ENCODE data around the gene HSD17B11.
"Not testable (repeated sequence)": the region's sequence is repeated elsewhere in the genome, so short reads cannot be mapped to it uniquely, and the experiment has no call there.

HSD17B11 gene

DNA sequence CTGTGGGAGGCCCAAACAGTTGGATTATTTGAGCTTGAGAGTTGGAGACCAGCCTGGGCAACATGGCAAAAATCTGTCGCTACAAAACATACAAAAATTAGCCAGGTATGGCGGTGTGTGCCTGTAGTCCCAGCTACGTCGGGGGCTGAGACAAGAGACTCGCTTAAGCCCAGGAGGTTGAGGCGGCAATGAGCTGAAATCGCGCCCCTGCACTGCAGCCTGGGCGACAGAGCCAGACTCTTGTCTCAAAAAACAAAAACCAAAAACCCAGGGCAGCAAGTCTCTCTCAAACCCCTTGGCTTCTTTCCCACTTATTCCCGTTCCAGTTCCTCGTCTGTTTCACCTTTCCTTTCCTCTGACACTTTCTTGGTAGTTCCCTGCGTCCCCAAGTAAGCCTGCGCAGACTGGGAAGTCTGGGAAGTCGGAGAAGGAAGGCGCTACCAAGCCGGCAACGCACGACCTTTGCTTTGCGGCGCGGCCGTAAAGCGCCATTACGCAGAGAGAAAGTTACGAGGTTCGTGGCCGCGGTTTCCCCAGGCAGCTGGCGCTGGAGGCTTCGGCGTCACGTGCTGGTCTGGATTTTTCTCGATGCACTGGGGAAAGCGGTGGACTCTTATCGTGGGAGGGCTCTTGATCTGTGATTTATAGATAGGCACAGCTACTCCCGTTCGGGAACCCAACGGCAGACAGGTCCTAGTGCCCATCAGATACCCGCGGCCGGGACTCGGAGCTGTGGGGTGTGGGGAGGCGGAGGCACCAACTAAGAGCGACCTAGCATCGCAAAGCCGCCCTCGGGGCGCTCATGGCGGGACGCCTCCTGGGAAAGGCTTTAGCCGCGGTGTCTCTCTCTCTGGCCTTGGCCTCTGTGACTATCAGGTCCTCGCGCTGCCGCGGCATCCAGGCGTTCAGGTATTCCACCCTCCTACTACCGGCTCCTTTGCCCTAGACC lies 31.4 kb upstream of the HSD17B11 start, which contains the start of gene NUDT9:
TSS of gene NUDT9 (plus strand) at position 470 of the 949 bp plus-strand sequence. CDS start at position 803, 333 bp downstream.
- H3K9me3 ChIP-seq (ENCODE audit: control insufficient read depth in 1 of 2, low read length in 2 of 2), result no peaks in the 10 kb centered on the region
- H3K9ac ChIP-seq (ENCODE audit: low read depth in 1 of 2, low read length in 2 of 2), result peak within 1 kb of the TSS; percentile 59 to 81
- peaks cover 33 to 34% of the 10 kb centered on the region in 2 donors for H3K4me1 ChIP-seq (ENCODE audit: control insufficient read depth in 1 of 2, insufficient read depth in 2 of 2, low read length in 2 of 2)
- no peaks in the 10 kb centered on the region for H3K27me3 ChIP-seq (ENCODE audit: control insufficient read depth in 1 of 2, insufficient read depth in 2 of 2, low read length in 2 of 2)
- H3K4me3 ChIP-seq (ENCODE audit: low read depth in 1 of 2, low read length in 2 of 2), result peak within 1 kb of the TSS; percentile 84 to 94
- no peaks in the 10 kb centered on the region for H3K36me3 ChIP-seq (ENCODE audit: control insufficient read depth in 1 of 2, insufficient read depth in 2 of 2, low read length in 2 of 2)
- peak within 1 kb of the TSS; percentile 89 for H3K27ac ChIP-seq (ENCODE audit: low read depth, low read length)

DNA sequence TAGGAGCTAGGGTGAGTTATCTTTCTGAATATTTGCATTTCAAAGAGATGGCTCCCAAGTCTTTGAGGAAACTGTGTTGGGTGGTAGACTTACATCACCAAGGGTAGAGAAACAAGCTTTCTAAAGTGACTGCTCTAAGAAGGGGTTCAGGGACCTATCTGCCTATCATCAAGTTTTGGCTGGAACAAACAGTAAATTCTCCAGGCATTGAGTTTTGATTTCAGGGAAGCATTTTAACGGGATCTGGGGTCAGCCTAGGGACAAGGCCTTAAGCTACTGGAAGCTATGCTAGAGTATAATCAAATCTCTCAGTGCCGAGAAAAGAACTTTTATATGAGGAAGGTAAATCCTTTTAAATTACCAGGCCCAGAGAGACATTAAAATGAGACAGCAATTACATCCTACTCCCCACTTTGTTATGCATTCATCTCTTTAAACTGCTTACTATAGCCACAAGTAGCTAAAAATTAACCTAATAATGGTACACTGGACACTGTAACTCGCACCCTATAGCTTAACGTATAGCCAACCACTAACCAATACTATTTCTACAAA lies 29.4 kb upstream of the HSD17B11 start:
- H3K27me3 ChIP-seq (ENCODE audit: control insufficient read depth in 1 of 2, insufficient read depth in 2 of 2, low read length in 2 of 2), result no peaks in the 10 kb centered on the region
- no peaks in the 10 kb centered on the region for H3K9me3 ChIP-seq (ENCODE audit: control insufficient read depth in 1 of 2, low read length in 2 of 2)
- H3K4me3 ChIP-seq (ENCODE audit: low read depth in 1 of 2, low read length in 2 of 2), result no peak overlapping the region
- H3K4me1 ChIP-seq (ENCODE audit: control insufficient read depth in 1 of 2, insufficient read depth in 2 of 2, low read length in 2 of 2), result peaks cover 28 to 36% of the 10 kb centered on the region in 2 donors
- H3K9ac ChIP-seq (ENCODE audit: low read depth in 1 of 2, low read length in 2 of 2), result no peak overlapping the region
- H3K36me3 ChIP-seq (ENCODE audit: control insufficient read depth in 1 of 2, insufficient read depth in 2 of 2, low read length in 2 of 2), result no peaks in the 10 kb centered on the region
- no peak overlapping the region for H3K27ac ChIP-seq (ENCODE audit: low read depth, low read length)

DNA sequence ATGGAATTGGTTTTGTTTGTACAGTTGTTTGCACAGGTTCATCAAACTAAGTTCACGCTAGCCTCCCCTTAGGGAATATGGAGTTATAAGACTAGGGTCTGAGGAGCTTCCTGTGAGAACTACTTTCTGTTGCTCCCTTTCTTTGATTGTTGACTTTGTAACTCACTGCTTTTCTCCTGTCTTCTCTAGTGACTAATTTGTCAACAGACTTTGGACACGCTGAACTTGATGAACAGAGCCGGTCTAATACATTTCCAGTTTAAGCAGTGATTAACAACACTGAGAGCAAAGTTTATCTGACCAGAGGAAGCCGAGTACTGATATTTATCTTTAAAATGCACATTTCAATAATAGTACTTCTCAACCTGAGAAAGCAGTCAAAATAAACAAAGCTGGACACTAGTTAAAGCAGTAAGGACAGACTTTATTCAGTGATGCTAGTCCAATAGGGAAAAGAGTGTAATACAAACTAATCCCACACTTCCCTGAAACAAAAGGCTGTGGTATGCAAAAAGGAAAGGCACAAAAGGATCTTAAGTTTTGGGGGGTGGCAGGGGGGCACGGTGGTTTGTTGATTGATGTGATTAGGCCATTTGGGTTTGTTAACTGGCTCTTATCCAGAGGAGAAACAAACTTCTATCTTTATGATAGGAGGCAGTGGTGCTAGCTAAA lies 28.7 kb upstream of the HSD17B11 start:
- H3K36me3 ChIP-seq (ENCODE audit: control insufficient read depth in 1 of 2, insufficient read depth in 2 of 2, low read length in 2 of 2), result no peaks in the 10 kb centered on the region
- H3K4me1 ChIP-seq (ENCODE audit: control insufficient read depth in 1 of 2, insufficient read depth in 2 of 2, low read length in 2 of 2), result peaks cover 28 to 36% of the 10 kb centered on the region in 2 donors
- no peak overlapping the region for H3K27ac ChIP-seq (ENCODE audit: low read depth, low read length)
- H3K9ac ChIP-seq (ENCODE audit: low read depth in 1 of 2, low read length in 2 of 2), result no peak overlapping the region
- no peaks in the 10 kb centered on the region for H3K9me3 ChIP-seq (ENCODE audit: control insufficient read depth in 1 of 2, low read length in 2 of 2)
- H3K27me3 ChIP-seq (ENCODE audit: control insufficient read depth in 1 of 2, insufficient read depth in 2 of 2, low read length in 2 of 2), result no peaks in the 10 kb centered on the region
- H3K4me3 ChIP-seq (ENCODE audit: low read depth in 1 of 2, low read length in 2 of 2), result no peak overlapping the region

DNA sequence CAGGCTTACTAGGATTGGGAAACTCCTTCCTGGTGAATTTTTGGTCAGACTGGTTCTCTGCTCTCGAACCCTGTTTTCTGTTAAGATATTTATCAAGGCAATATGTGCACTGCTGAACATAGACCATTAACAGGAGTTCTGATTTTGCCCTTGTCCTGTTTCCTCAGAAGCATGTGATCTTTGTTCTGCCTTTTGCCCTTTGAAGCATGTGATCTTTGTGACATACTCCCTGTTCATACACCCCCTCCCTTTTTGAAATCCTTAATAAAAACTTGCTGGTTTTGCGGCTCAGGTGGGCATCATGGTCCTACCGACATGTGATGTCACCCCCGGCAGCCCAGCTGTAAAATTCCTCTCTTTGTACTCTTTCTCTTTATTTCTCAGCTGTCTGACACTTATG lies 27.4 kb upstream of the HSD17B11 start:
- not testable (repeated sequence) for H3K27ac ChIP-seq (ENCODE audit: low read depth, low read length); H3K27me3 ChIP-seq (ENCODE audit: control insufficient read depth in 1 of 2, insufficient read depth in 2 of 2, low read length in 2 of 2); H3K36me3 ChIP-seq (ENCODE audit: control insufficient read depth in 1 of 2, insufficient read depth in 2 of 2, low read length in 2 of 2); H3K9me3 ChIP-seq (ENCODE audit: control insufficient read depth in 1 of 2, low read length in 2 of 2); H3K4me3 ChIP-seq (ENCODE audit: low read depth in 1 of 2, low read length in 2 of 2); H3K9ac ChIP-seq (ENCODE audit: low read depth in 1 of 2, low read length in 2 of 2)
- H3K4me1 ChIP-seq (ENCODE audit: control insufficient read depth in 1 of 2, insufficient read depth in 2 of 2, low read length in 2 of 2), result peaks cover 22 to 36% of the 10 kb centered on the region in 2 donors

DNA sequence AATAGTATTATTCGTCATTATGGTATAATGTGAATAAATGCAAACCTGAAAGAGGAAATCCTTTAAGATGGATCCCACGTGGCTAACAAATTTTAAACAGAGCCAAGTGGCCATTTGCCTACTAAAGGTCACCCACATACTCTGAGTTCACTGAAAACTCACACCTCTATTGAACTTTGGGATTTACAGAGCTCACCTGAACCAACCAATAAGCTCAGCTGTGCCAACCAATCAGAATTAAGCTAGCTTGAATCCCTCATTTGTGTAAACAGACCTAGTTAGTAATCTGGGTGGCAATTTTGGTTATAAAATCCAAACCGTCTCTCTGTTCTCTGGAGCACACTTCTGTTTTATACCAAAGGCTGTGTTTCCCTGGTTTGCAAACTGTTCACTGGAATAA lies 26.0 kb upstream of the HSD17B11 start:
- Histone ChIP-seq H3K9ac (ENCODE audit: low read depth in 1 of 2, low read length in 2 of 2) (no peak overlapping the region), H3K4me3 (ENCODE audit: low read depth in 1 of 2, low read length in 2 of 2) (no peak overlapping the region), H3K27ac (ENCODE audit: low read depth, low read length) (no peak overlapping the region), H3K36me3 (ENCODE audit: control insufficient read depth in 1 of 2, insufficient read depth in 2 of 2, low read length in 2 of 2) (no peaks in the 10 kb centered on the region), H3K27me3 (ENCODE audit: control insufficient read depth in 1 of 2, insufficient read depth in 2 of 2, low read length in 2 of 2) (no peaks in the 10 kb centered on the region), H3K4me1 (ENCODE audit: control insufficient read depth in 1 of 2, insufficient read depth in 2 of 2, low read length in 2 of 2) (peaks cover 21 to 35% of the 10 kb centered on the region in 2 donors), H3K9me3 (ENCODE audit: control insufficient read depth in 1 of 2, low read length in 2 of 2) (no peaks in the 10 kb centered on the region)

DNA sequence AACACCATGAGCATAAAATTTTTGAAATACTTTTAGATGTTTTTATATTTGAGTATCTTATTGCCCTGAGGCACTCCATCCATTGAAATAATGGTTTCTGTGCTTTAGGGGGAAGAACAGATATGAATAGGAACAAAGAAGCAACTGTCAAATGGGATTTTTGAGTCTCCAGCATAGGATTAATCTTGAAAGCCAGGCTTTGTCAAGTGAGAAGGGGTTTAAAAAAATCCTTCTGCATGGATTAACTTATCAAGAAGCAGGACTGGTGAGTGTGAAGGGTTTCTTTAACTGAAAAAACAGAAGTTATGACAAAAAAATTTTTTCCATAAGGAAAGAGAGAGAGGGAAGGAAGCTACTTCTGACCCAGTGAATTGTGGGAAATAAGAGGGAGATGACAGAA lies 23.8 kb upstream of the HSD17B11 start:
- Histone ChIP-seq H3K9ac (ENCODE audit: low read depth in 1 of 2, low read length in 2 of 2) (no peak overlapping the region), H3K27ac (ENCODE audit: low read depth, low read length) (no peak overlapping the region), H3K27me3 (ENCODE audit: control insufficient read depth in 1 of 2, insufficient read depth in 2 of 2, low read length in 2 of 2) (no peaks in the 10 kb centered on the region), H3K9me3 (ENCODE audit: control insufficient read depth in 1 of 2, low read length in 2 of 2) (no peaks in the 10 kb centered on the region), H3K4me1 (ENCODE audit: control insufficient read depth in 1 of 2, insufficient read depth in 2 of 2, low read length in 2 of 2) (peaks cover 11 to 25% of the 10 kb centered on the region in 2 donors), H3K4me3 (ENCODE audit: low read depth in 1 of 2, low read length in 2 of 2) (no peak overlapping the region), H3K36me3 (ENCODE audit: control insufficient read depth in 1 of 2, insufficient read depth in 2 of 2, low read length in 2 of 2) (no peaks in the 10 kb centered on the region)

DNA sequence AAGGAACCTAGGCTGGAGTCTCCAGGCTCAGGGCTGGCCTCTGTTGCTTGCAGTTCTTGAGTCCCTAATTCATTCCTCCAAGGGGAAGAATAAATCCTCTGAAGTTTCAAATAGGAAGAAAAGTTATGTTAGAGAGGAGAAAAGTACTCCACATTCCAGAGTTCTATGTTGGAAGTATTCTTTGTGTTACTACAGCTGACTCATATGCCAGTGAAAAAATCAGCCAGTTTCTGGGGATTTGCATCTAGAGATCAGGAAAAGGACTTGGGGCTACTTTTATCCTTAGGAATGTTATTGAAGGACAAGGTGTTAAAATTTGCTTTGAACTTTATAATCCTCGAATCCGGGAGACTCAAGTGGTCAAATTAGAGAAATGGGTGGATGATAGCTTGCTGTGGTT lies 19.7 kb upstream of the HSD17B11 start:
- H3K9me3 ChIP-seq (ENCODE audit: control insufficient read depth in 1 of 2, low read length in 2 of 2), result no peaks in the 10 kb centered on the region
- H3K9ac ChIP-seq (ENCODE audit: low read depth in 1 of 2, low read length in 2 of 2), result no peak overlapping the region
- no peaks in the 10 kb centered on the region for H3K36me3 ChIP-seq (ENCODE audit: control insufficient read depth in 1 of 2, insufficient read depth in 2 of 2, low read length in 2 of 2)
- no peak overlapping the region for H3K4me3 ChIP-seq (ENCODE audit: low read depth in 1 of 2, low read length in 2 of 2)
- no peak overlapping the region for H3K27ac ChIP-seq (ENCODE audit: low read depth, low read length)
- no peaks in the 10 kb centered on the region for H3K27me3 ChIP-seq (ENCODE audit: control insufficient read depth in 1 of 2, insufficient read depth in 2 of 2, low read length in 2 of 2)
- H3K4me1 ChIP-seq (ENCODE audit: control insufficient read depth in 1 of 2, insufficient read depth in 2 of 2, low read length in 2 of 2), result peaks cover 22 to 35% of the 10 kb centered on the region in 2 donors

DNA sequence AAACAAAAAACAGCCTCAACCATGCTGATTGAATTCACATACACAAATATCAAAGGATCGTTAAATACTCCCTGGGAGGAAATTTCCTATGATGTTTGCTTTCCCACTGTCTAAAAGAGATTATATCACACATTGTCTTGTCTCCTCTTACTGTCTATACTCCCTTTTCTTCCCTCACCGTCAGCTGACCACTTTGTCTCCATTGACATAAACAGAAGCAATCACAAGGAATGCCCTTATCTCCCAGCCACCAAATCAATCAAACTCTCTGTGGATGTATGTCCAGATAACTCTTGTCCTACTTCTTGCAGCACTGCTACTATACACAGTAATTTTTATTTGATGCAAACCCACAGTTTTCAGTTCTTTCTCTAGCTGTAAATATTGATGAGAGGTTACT lies 19.2 kb upstream of the HSD17B11 start:
- no peaks in the 10 kb centered on the region for H3K9me3 ChIP-seq (ENCODE audit: control insufficient read depth in 1 of 2, low read length in 2 of 2)
- peaks cover 22 to 35% of the 10 kb centered on the region in 2 donors for H3K4me1 ChIP-seq (ENCODE audit: control insufficient read depth in 1 of 2, insufficient read depth in 2 of 2, low read length in 2 of 2)
- H3K36me3 ChIP-seq (ENCODE audit: control insufficient read depth in 1 of 2, insufficient read depth in 2 of 2, low read length in 2 of 2), result no peaks in the 10 kb centered on the region
- no peaks in the 10 kb centered on the region for H3K27me3 ChIP-seq (ENCODE audit: control insufficient read depth in 1 of 2, insufficient read depth in 2 of 2, low read length in 2 of 2)
- no peak overlapping the region for H3K9ac ChIP-seq (ENCODE audit: low read depth in 1 of 2, low read length in 2 of 2)
- H3K27ac ChIP-seq (ENCODE audit: low read depth, low read length), result no peak overlapping the region
- peak overlapping the region in 1 of 2 donors; percentile 38 for H3K4me3 ChIP-seq (ENCODE audit: low read depth in 1 of 2, low read length in 2 of 2)

DNA sequence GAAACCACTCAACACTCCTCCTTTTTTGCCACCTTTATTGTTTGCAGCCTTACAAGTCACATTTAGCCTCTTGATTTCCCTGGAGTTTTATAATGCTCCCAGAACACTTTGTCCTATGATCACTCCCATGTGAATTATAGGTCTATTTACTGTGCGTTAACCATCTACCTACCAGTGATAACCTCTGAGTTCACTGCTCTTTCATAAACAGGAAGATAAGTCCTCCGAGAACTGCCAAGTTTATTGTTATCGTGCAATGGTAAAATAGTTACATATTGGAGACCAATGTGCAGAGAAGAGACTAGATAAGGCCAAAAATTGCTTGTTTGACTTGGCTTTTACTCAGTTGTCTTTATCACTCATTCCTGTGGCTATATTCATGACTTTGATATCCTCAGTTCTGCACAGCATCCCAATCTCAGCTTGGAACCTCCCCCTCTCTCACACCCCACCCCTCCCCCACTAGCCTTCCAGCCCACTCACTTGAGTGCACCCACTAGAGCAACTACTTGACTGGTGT lies 18.5 kb upstream of the HSD17B11 start:
- no peaks in the 10 kb centered on the region for H3K36me3 ChIP-seq (ENCODE audit: control insufficient read depth in 1 of 2, insufficient read depth in 2 of 2, low read length in 2 of 2)
- H3K27ac ChIP-seq (ENCODE audit: low read depth, low read length), result peak overlapping the region; percentile 22
- no peaks in the 10 kb centered on the region for H3K9me3 ChIP-seq (ENCODE audit: control insufficient read depth in 1 of 2, low read length in 2 of 2)
- H3K4me1 ChIP-seq (ENCODE audit: control insufficient read depth in 1 of 2, insufficient read depth in 2 of 2, low read length in 2 of 2), result peaks cover 22 to 35% of the 10 kb centered on the region in 2 donors
- H3K9ac ChIP-seq (ENCODE audit: low read depth in 1 of 2, low read length in 2 of 2), result no peak overlapping the region
- H3K27me3 ChIP-seq (ENCODE audit: control insufficient read depth in 1 of 2, insufficient read depth in 2 of 2, low read length in 2 of 2), result no peaks in the 10 kb centered on the region
- peak overlapping the region in 1 of 2 donors; percentile 38 for H3K4me3 ChIP-seq (ENCODE audit: low read depth in 1 of 2, low read length in 2 of 2)

DNA sequence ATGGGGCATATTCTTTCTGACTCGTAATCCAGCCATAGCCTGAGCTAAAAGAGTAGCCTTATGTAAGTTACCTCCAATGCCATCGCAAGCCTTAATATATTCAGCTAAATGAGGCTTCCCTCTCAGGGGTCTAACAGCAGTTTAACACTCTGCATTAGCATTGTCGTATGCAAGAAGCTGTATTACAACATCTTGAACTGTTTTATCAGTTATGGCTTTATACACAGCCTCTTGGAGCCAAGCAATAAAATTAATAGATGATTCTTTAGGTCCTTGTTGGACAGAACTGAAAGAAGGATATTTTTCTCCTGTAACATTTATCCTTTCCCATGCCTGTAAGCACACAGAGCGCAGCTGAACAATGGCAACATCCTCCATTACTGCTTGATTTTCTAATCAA lies 15.9 kb upstream of the HSD17B11 start:
- H3K27ac ChIP-seq (ENCODE audit: low read depth, low read length); H3K9ac ChIP-seq (ENCODE audit: low read depth in 1 of 2, low read length in 2 of 2); H3K4me3 ChIP-seq (ENCODE audit: low read depth in 1 of 2, low read length in 2 of 2); H3K9me3 ChIP-seq (ENCODE audit: control insufficient read depth in 1 of 2, low read length in 2 of 2); H3K27me3 ChIP-seq (ENCODE audit: control insufficient read depth in 1 of 2, insufficient read depth in 2 of 2, low read length in 2 of 2); H3K36me3 ChIP-seq (ENCODE audit: control insufficient read depth in 1 of 2, insufficient read depth in 2 of 2, low read length in 2 of 2): not testable (repeated sequence)
- H3K4me1 ChIP-seq (ENCODE audit: control insufficient read depth in 1 of 2, insufficient read depth in 2 of 2, low read length in 2 of 2), result peaks cover 22 to 35% of the 10 kb centered on the region in 2 donors
